OCI-M2 (cell line): Measurements from ENCODE around the gene DVL3.
"Not testable (repeated sequence)": the region's sequence is repeated elsewhere in the genome, so short reads cannot be mapped to it uniquely, and the experiment has no call there.

Source experiments
- DNase-seq: peaks from one replicate; lab custom pipeline; 2025; ENCODE audit not compliant: unreplicated experiment; lab: John Stamatoyannopoulos, UW

Gene DVL3

GRCh38 chr3:184155644-184156521 lies 706 bp downstream of the DVL3 start:
- DNase-seq: no peak

- no peak for DNase-seq
Measured at GRCh38 chr3:184156522-184156955, 1.4 kb downstream of the DVL3 start.

- DNase-seq: no peak
Measured at GRCh38 chr3:184157206-184157605, 2.0 kb downstream of the DVL3 start.

DNA sequence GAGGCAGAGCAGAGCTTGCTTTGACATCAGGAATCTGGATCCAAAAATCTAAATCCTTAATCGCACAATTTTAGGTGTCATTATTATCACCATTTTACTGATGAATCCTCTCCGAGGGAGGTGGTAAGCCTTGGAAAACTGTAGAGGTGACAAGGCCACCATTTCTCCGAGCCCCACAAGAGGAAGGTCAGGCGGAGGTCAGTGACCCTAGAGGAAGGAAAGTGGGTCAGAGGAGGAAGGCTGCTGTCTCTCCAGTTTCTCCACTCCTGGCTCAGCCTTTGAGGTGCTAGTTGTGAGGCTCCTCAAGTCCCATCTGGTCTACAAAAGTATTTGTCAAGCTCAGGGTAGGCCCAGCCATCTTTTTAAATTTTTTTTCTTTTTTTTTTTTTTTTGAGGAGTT lies 3.2 kb downstream of the DVL3 start:
- no peak for DNase-seq

DNA sequence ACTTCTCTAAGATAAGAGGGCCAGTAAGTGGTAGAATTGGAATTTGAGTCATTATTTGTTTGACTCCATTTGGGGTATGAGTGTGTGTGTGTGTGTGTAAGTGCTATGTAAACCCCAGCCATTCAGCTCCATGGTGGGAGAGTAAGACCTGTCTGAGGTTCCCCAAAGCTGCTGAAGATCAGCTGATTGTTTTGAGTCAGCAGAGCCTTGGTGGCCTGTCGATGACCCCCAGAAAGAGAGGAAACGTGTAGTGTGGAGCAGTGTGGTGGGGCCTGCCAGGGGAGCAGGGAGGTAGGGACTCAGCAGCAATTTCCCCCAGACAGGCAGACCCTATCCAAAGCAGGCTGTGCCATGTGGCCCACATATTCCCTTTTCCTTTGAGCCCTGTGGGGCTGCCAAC lies 5.3 kb downstream of the DVL3 start:
- DNase-seq: no peak

DNA sequence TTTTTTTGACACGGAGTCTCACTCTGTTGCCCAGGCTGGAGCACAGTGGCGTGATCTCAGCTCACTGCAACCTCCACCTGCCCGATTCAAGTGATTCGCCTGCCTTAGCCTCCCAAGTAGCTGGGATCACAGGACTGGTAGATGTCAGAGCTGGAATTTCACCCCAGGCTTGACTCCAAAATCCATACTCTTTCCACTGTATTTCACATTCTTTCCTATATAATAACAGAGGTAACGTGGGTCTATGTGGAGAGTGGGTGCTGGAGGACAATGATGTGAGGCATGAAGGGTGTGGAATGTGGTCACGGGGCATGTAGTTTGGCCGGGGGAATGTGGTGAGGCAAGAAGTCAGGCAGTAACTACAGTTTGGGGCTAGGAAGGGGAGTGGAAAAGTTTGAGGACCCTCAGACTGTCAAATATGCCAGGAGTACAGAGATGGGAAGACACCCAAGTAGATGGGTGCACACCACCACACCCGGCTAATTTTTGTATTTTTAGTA lies 7.4 kb downstream of the DVL3 start:
- DNase-seq: not testable (repeated sequence)

GRCh38 chr3:184164648-184165330 lies 9.6 kb downstream of the DVL3 start:
- DNase-seq: no peak

DNA sequence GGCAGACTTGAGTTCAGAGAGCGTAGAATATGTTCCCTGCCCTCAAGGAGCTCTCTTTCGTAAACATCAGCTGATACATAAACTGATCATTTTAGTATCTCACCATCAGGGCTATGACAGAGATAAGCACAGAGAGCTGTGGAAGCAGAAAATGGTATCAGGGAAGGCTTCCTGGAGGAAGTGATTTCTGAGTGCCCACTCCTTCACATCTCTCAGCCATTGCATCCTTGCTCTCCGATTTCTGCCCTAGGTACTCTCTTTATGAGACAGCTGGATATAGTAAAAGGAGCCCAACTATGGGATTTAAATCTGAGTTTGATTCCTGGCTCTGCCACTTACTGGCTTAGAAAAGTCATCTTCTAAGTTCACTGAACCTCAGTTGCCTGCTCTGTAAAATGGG lies 10.4 kb downstream of the DVL3 start:
- no peak for DNase-seq

DNA sequence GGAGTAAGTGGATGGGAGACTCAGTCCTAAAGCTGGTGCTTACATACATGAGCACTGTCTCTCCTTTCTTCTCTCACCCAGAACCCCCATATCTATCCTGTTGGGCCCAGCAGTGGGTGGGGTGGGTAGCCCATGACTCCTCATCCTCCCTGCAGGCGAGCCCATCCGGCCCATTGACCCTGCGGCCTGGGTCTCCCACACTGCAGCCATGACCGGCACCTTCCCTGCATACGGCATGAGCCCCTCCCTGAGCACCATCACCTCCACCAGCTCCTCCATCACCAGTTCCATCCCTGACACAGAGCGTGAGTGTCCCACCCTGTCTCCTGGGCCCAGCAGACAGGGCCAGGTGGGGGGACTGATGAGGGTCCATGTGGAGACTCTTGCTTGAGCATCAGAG lies 11.5 kb downstream of the DVL3 start:
- DNase-seq: no peak

DNA sequence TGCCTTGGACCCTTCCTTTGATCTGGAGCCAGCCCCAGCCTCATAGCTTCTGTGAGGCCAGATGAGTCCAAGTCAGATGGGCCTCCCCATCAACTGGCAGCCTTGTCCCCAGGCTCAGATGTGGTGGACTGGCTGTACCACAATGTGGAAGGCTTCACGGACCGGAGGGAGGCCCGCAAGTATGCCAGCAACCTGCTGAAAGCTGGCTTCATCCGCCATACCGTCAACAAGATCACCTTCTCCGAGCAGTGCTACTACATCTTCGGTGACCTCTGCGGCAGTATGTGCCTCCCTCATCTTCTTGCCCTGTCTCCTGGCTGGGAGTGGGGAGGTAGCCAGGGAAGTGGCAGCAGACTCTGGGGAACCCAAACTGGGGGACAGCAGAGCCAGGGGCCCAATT lies 12.6 kb downstream of the DVL3 start:
- no peak for DNase-seq

DNA sequence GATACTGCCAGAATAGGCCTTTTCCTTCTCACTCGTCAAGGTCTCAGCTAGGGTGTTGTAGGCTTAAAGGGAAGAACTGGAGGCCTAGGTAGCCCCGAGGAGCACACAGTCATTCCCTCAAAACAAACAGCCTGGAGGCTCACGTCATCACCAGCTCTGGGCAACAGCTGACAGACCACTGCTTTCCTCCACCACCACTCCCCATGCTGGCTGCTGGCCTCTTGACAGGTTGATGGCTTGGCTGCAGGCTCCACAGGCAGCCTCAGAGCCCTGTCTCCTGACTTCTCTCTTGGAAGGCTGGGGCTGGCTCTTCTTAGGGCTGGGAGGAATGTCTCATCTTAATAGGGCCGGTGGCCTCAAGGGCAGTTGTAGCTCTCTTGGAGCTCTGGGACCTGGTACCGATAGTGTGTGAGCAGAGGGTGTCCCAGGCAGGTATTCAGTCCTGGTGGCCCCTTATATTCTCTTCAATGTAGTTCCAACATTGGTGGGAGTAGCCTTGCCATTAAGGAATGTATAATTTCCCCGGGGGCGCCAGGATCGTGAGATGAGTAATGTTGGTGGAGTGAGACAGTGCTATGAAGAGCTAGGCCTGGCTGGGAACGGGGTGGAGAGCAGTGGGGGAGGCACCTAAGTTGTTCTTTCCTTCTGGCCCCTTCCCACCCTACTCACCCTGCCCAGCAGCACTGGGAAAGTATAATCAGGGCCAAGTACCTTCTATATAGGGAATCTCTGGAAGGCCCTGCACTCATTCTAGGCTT lies 13.4 kb downstream of the DVL3 start:
- no peak for DNase-seq

GRCh38 chr3:184169896-184170875 lies 15.0 kb downstream of the DVL3 start:
- no peak for DNase-seq

GRCh38 chr3:184171562-184171961 lies 16.4 kb downstream of the DVL3 start:
- DNase-seq: no peak

DNA sequence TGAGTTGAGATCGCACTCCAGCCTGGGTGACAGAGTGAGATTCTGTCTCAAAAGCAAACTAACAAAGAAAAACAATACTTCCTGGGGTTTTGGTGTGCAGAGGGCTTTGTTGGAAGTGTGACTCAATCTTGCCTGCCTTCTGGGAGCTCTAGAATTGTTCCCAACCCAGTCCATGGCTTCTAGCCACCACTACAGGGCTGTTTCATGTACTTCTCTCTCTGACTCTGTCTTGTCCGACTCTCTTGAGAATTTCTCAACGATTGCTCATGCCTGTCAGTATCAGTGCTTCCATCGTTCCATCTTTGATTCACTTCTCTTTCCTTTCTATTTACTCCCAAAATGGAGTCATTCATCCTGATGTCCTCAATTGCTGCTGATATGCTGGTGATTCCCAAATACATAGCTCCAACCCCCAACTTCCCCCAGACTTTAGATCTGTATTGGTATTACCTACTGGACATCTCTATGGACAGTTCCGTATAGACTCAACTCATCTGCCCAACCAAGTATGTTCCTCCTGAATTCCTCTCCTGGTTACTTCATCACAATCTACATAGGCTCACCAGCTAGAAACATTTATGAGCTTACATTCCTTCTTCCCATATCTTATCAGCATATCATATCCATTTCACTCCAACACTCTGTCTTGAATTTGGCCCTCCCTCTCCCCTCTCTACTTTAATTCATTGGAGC lies 17.6 kb downstream of the DVL3 start:
- DNase-seq: no peak

DNA sequence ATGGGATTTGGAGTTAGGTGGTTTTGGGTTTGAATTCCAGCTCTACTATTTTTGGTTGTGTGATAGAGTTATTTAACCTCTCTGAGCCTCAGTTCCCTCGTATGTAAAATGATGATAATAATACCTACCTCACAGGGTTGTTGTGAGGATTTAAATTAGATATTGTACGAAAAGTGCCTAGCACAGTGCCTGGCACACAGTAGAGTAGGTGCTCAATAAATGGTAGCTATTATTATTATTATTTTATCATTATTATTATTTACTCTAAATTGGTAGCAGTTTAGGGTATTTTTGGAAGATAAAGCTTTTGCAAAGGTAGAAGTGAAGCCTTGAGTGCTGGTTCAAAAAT lies 18.2 kb downstream of the DVL3 start:
- no peak for DNase-seq

GRCh38 chr3:184174284-184174645 lies 19.1 kb downstream of the DVL3 start:
- DNase-seq: no peak

GRCh38 chr3:184174646-184175492 lies 19.7 kb downstream of the DVL3 start, which contains the start of gene AP2M1:
Gene AP2M1 (plus strand): TSS chr3:184174855. CDS start chr3:184176994, 2,139 bp downstream.
- peak; percentile 74 for DNase-seq

DNA sequence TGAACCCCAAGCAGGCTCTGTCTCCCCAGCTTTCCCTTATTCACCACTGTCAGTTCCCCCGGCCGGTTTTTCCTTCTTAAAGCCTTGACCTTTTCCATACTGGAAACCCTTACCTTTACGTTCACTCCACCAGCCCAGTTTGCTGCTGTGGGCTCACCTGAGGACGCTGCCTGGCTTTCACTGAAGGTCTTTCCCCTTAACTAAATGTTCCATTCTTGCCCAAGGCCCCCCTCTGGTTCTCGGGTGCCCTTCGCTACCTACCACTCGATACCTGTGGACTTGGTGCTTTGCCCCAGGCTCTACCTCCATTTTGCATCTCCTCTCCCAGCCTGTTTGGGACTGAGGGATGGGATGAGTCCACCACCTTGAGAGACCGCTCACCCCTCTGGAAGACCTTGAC lies 20.3 kb downstream of the DVL3 start:
- no peak for DNase-seq

- DNase-seq: no peak
Measured at GRCh38 chr3:184175981-184176376, 20.8 kb downstream of the DVL3 start.
